Measurements from ENCODE around the gene DDN.

- TF ChIP-seq CTCF (IDR thresholded peaks at IDR 0.05 in 4 of 5, conservative IDR thresholded peaks at IDR 0.05 in 1 of 5), result no peak
- no peak for TF ChIP-seq POLR2A (IDR thresholded peaks at IDR 0.05)
Observed at GRCh38 chr12:48961801-48962200, 37.4 kb downstream of the DDN start.

Measured in gastrocnemius medialis (tissue), 4 donors.